Measurements from ENCODE around the gene AMFR. TPM values are rescaled to one million over a fixed set of nuclear protein-coding genes. Genes with fewer than 3 reads are reported as not detected.
A peak's percentile ranks its signal among the peaks of the same experiment; 100 is the strongest.

Gene AMFR
- total RNA-seq, 1 experiment from 2014 or later, result 66.3 TPM

DNA sequence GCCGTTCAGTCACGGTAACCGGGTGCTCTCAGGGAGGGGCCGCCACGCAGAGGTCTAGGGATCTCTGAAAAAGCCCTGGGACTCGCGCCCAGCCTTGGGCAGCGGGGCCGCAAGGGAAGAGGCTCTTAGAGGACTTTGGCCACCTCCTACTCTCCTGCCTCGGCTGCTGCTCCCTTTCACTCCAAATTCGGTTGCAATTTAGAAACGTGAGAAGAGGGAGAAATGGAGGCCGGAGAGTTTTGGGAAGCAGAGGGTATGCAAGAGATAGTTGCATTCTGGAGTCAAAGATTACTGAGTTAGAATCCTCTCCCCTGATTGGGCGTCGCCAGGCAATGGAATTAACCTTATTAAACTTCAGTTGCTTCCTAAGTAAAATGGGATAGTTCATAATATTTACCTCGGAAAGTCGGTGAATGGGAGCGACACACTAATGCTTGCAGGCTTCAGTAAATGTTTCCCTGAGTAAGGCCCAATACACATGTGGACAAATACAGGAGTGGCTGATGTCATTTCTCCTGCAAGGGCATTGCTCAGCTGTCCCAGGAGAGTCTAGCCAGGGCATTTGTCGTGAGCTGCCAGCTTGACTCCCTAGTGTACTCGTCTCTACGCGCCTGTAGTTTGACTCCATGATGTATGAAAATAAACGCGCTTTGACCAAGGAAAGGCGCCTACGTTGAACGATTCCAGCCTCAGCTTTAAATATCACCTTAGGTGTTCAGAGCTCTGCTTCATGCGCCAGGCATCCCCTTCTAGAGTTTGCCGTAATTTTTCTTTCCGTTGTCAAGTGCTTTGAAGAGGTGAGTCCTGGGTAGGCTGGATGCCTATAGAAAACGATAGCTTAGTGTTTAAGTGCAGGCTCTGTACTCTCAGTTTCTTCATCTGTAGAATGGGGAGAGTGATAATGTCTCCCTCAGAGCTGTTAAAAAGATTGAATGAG lies 26.7 kb upstream of the AMFR start:
- Histone ChIP-seq H3K27me3 (ENCODE audit: insufficient read depth, low read length) (no peaks in the 10 kb centered on the region), H3K27ac (ENCODE audit: low read depth, low read length) (peak overlapping the region; percentile 59), H3K4me2 (ENCODE audit: low read length) (peak overlapping the region; percentile 98), H2AFZ (ENCODE audit: low read depth, low read length, poor library complexity, severe bottlenecking) (no peak overlapping the region), H3K79me2 (ENCODE audit: insufficient read depth, low read length) (peaks cover 68% of the 10 kb centered on the region), H3K4me3 (replicated peaks in 1 of 2; ENCODE audit: low read depth in 1 of 2, low read length in 2 of 2) (peak overlapping the region; percentile 90 to 95), H3K9ac (ENCODE audit: low read length) (peak overlapping the region; percentile 76), H3K9me2 (ENCODE audit: insufficient read depth) (no peaks in the 10 kb centered on the region), H3K4me1 (ENCODE audit: control insufficient read depth in 1 of 2, insufficient read depth in 2 of 2, low read length in 2 of 2) (peaks cover 15 to 23% of the 10 kb centered on the region in 2 experiments), H3K36me3 (ENCODE audit: control insufficient read depth in 1 of 2, insufficient read depth in 2 of 2, low read length in 2 of 2) (peaks cover 18 to 23% of the 10 kb centered on the region in 2 experiments; a peak in 2 of 4 replicates), H4K20me1 (ENCODE audit: insufficient read depth) (no peaks in the 10 kb centered on the region; the same call in 1 of the 2 replicates), H3K9me3 (ENCODE audit: control insufficient read depth in 1 of 2, insufficient read depth in 1 of 2, low read depth in 1 of 2, low read length in 2 of 2) (no peaks in the 10 kb centered on the region)
- peak; percentile 54; the same call in 1 of the 2 replicates for TF ChIP-seq ZFX (IDR thresholded peaks at IDR 0.05)
- TF ChIP-seq CBX3 (IDR thresholded peaks at IDR 0.05; ENCODE audit: low read depth), result no peak
- peak; percentile 7; the same call in 1 of the 2 replicates for TF ChIP-seq SIN3A (IDR thresholded peaks at IDR 0.05; ENCODE audit: low read depth)
- no peak for TF ChIP-seq CEBPB (IDR thresholded peaks at IDR 0.05; ENCODE audit: low read depth)
- TF ChIP-seq, protein P1, sequence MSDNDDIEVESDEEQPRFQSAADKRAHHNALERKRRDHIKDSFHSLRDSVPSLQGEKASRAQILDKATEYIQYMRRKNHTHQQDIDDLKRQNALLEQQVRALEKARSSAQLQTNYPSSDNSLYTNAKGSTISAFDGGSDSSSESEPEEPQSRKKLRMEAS (IDR thresholded peaks at IDR 0.05), result 0 out of 2 replicates have a peak, but pooled peaks have one; percentile 13
- TF ChIP-seq JUND (IDR thresholded peaks at IDR 0.05), result no peak
- no peak for TF ChIP-seq SP1 (IDR thresholded peaks at IDR 0.05; ENCODE audit: low read depth)
- peak; percentile 2 for DNase-seq (ENCODE audit: low read depth, low spot score)
- peak; percentile 59 for ATAC-seq
- RAD21 ChIA-PET (ENCODE audit: low non-redundant PET in 1 of 2, low total read pairs in 2 of 2, uncharacterized antibody in 2 of 2, unreplicated experiment in 2 of 2), result no interaction called here
- POLR2A ChIA-PET, result interaction anchor here (0.9 to 1.0 kb wide), 4 partner anchors 8 to 250 kb away, joined by 3 to 4 read pairs (median 4); partner anchors contain the start of gene MT1E
- intact Hi-C loops (cut with micrococcal nuclease), result no loop called here
- BruUV-seq (replicated peaks), result TSS peak; percentile 64
- CTCF ChIA-PET, result interaction anchor here (1.0 kb wide), 1 partner anchor 250 kb away, joined by 4 read pairs; no protein-coding TSS in a partner anchor

Measured in HCT116 (cell line).